HepG2 (cell line): ENCODE data around the gene SCAPER. TPM values are rescaled to one million over a fixed set of nuclear protein-coding genes. Genes with fewer than 3 reads are reported as not detected.

ENCODE experiments used
- ATAC-seq: fragments of 200-7000 bp; cut with Tn5 transposase; 3 replicates; pipeline ENCODE4 v1.9.1; 2020; ENCODE audit warnings: mild to moderate bottlenecking, moderate library complexity
- BruUV-seq: library from RNA; stranded (reverse); fragments of 400-500 nt; replicated peaks from 2 replicates; lab custom pipeline; 2021; lab: Mats Ljungman, UMichigan
- CTCF ChIA-PET: fragments of 300-600 bp; formaldehyde crosslinking; extraction: SDS; loops from one replicate; lab custom pipeline; 2021; ENCODE audit warnings: low total read pairs, inconsistent platforms, low intra/inter-chr PET ratio; lab: Yijun Ruan, JAX
- POLR2A ChIA-PET: fragments of 350-600 bp; sonication (Branson Sonifier 250); formaldehyde crosslinking; loops from one replicate; lab custom pipeline; 2020; ENCODE audit warnings: antibody characterized with exemption, inconsistent platforms; lab: Yijun Ruan, JAX
- DNase-seq: peaks from one replicate; pipeline ENCODE4 v3.0.0-alpha.2; 2015; ENCODE audit warnings: low spot score
- FAIRE-seq: peaks from 3 replicates; lab custom pipeline; 2011; peaks lifted over from hg19 to GRCh38; lab: Jason Lieb, UNC
- H2AFZ ChIP-seq: one replicate; pipeline ENCODE4 v1.6.1; 2011; ENCODE audit warnings: low read length, inconsistent platforms
- H3K27ac ChIP-seq: fragments of 300-600 bp; 3 replicates; pipeline ENCODE4 v1.8.0; 2011; ENCODE audit warnings: mixed run types, mild to moderate bottlenecking, mixed read lengths, low read length, inconsistent platforms; ENCODE audit not compliant: insufficient read depth; ENCODE audit errors: extremely low read length
- H3K27me3 ChIP-seq, 2 experiments: fragments of 200-600 bp in 1 of 2; 2 replicates in 1 of 2; 3 replicates in 1 of 2; pipeline versions ENCODE4 v1.6.0 to v1.8.0; 2011; ENCODE audit warnings: low read length in 2 of 2, mild to moderate bottlenecking in 2 of 2, moderate library complexity in 2 of 2, inconsistent platforms in 1 of 2; ENCODE audit not compliant: insufficient read depth in 2 of 2, control insufficient read depth in 1 of 2
- H3K36me3 ChIP-seq, 2 experiments: fragments of 200-600 bp in 1 of 2; replicated peaks in 1 of 2; 2 replicates in 1 of 2; 3 replicates in 1 of 2; pipeline versions ENCODE4 v1.5.1 to v1.8.0; 2011; ENCODE audit warnings: low read length in 2 of 2, inconsistent platforms in 1 of 2; ENCODE audit not compliant: insufficient read depth in 2 of 2, control insufficient read depth in 1 of 2
- H3K4me1 ChIP-seq: 2 replicates; pipeline ENCODE4 v1.5.1; 2012; ENCODE audit warnings: low read length, inconsistent platforms; ENCODE audit not compliant: insufficient read depth
- H3K4me2 ChIP-seq: 2 replicates; pipeline ENCODE4 v1.6.0; 2011; ENCODE audit warnings: low read depth, low read length, inconsistent platforms
- H3K4me3 ChIP-seq, 3 experiments: fragments of 200-600 bp in 1 of 3; sonication (generic), shearing (Covaris generic) in 1 of 3; replicated peaks in 1 of 3; 2 replicates each; pipeline ENCODE4 v1.5.1; 2011 to 2016; ENCODE audit warnings: low read length in 3 of 3, inconsistent platforms in 2 of 3, low read depth in 2 of 3, mild to moderate bottlenecking in 2 of 3, control low read depth in 1 of 3, mixed read lengths in 1 of 3; ENCODE audit not compliant: insufficient read depth in 1 of 3
- H3K79me2 ChIP-seq: one replicate; pipeline ENCODE4 v1.6.1; 2011; ENCODE audit warnings: low read length, inconsistent platforms; ENCODE audit not compliant: insufficient read depth
- H3K9ac ChIP-seq: 2 replicates; pipeline ENCODE4 v1.6.0; 2011; ENCODE audit warnings: mild to moderate bottlenecking, low read depth, low read length, inconsistent platforms; ENCODE audit not compliant: insufficient read depth
- H3K9me3 ChIP-seq: 2 replicates; pipeline ENCODE4 v1.5.1; 2012; ENCODE audit warnings: mild to moderate bottlenecking, low read length
- H4K20me1 ChIP-seq: 2 replicates; pipeline ENCODE4 v1.6.0; 2011; ENCODE audit warnings: inconsistent platforms, mild to moderate bottlenecking, low read length, moderate library complexity; ENCODE audit not compliant: insufficient read depth
- BORCS8-MEF2B ChIP-seq: sonication (generic); formaldehyde crosslinking; IDR thresholded peaks from 2 replicates; pipeline ENCODE4 v1.8.0; 2022; ENCODE audit warnings: mild to moderate bottlenecking, missing genetic modification reagents
- BRF2 ChIP-seq: sonication (generic); formaldehyde crosslinking; IDR thresholded peaks from 2 replicates; pipeline ENCODE4 v1.8.1; 2022; ENCODE audit warnings: mild to moderate bottlenecking, missing genetic modification reagents
- DRAP1 ChIP-seq: IDR thresholded peaks from 2 replicates; pipeline ENCODE4 v1.6.1; 2016; ENCODE audit warnings: missing genetic modification reagents, missing compliant biosample characterization
- HMGA1 ChIP-seq: sonication (generic); formaldehyde crosslinking; conservative IDR thresholded peaks from 2 replicates; pipeline ENCODE4 v1.4.0; 2020; ENCODE audit warnings: missing genetic modification reagents
- MTA1 ChIP-seq: sonication (generic); formaldehyde crosslinking; IDR thresholded peaks from 2 replicates; pipeline ENCODE4 v1.4.0; 2020; ENCODE audit warnings: missing genetic modification reagents, mild to moderate bottlenecking, borderline replicate concordance
- MXD1 ChIP-seq: sonication (generic); formaldehyde crosslinking; IDR thresholded peaks from 2 replicates; pipeline ENCODE4 v1.4.0; 2020; ENCODE audit warnings: mild to moderate bottlenecking, missing genetic modification reagents
- PHF5A ChIP-seq: IDR thresholded peaks from one replicate; pipeline ENCODE4 v1.6.1; 2018; ENCODE audit warnings: low read depth, missing genetic modification reagents; ENCODE audit not compliant: unreplicated experiment
- REPIN1 ChIP-seq: sonication (generic); formaldehyde crosslinking; IDR thresholded peaks from 2 replicates; pipeline ENCODE4 v1.8.0; 2022; ENCODE audit warnings: missing genetic modification reagents, low read depth, mild to moderate bottlenecking, borderline replicate concordance
- SALL2 ChIP-seq: sonication (generic); formaldehyde crosslinking; IDR thresholded peaks from 2 replicates; pipeline ENCODE4 v1.8.1; 2023; ENCODE audit warnings: mild to moderate bottlenecking, missing genetic modification reagents, inconsistent platforms
- SNAPC2 ChIP-seq: sonication (generic); formaldehyde crosslinking; IDR thresholded peaks from 2 replicates; pipeline ENCODE4 v1.8.1; 2022; ENCODE audit warnings: mild to moderate bottlenecking, missing genetic modification reagents
- SP4 ChIP-seq: sonication (generic); formaldehyde crosslinking; IDR thresholded peaks from 2 replicates; pipeline ENCODE4 v1.8.1; 2023; ENCODE audit warnings: mild to moderate bottlenecking, missing genetic modification reagents
- SRSF1 ChIP-seq: fragments of 200-400 bp; formaldehyde crosslinking; optimal IDR thresholded peaks from 2 replicates; pipeline ENCODE3; 2017; ENCODE audit warnings: mild to moderate bottlenecking, low read depth, low read length, moderate library complexity
- TFAP4 ChIP-seq: sonication (generic); IDR thresholded peaks from 2 replicates; pipeline ENCODE4 v1.6.1; 2016; ENCODE audit warnings: low read depth, borderline replicate concordance
- TRIM24 ChIP-seq: sonication (generic); formaldehyde crosslinking; IDR thresholded peaks from 2 replicates; pipeline ENCODE4 v1.8.0; 2022; ENCODE audit warnings: mild to moderate bottlenecking, missing genetic modification reagents
- ZNF292 ChIP-seq: sonication (generic); formaldehyde crosslinking; IDR thresholded peaks from 2 replicates; pipeline ENCODE4 v1.8.1; 2022; ENCODE audit warnings: mild to moderate bottlenecking, low read depth, missing genetic modification reagents, borderline replicate concordance
- ZNF337 ChIP-seq: sonication (generic); formaldehyde crosslinking; IDR thresholded peaks from 2 replicates; pipeline ENCODE4 v1.5.1; 2020; ENCODE audit warnings: missing genetic modification reagents, low read depth, mild to moderate bottlenecking, borderline replicate concordance
- WGBS: methylation state at CpG from one replicate; pipeline ENCODE4 v1.1.6; 2017; ENCODE audit warnings: low lambda C conversion rate; 5-methylcytosine and 5-hydroxymethylcytosine counted together
- in situ Hi-C: cut with HindIII; loops from 2 replicates; pipeline ENCODE4 v1.10.0; 2017; ENCODE audit warnings: low pct_unique_long_range_greater_than_20kb; ENCODE audit not compliant: extremely low pct_ligation_motif_present
- intact Hi-C: fragments of 100-400 bp; cut with micrococcal nuclease; formaldehyde crosslinking; loops from one replicate; pipeline ENCODE4 v1.10.0; 2022; ENCODE audit not compliant: unreplicated experiment
- polyA plus RNA-seq, 8 experiments: library from polyadenylated mRNA; depleted of rRNA in 3 of 8; stranded (reverse) in 7 of 8; unstranded in 1 of 8; fragments of >200 nt; fragmentation: Illumina TruSeq in 4 of 8; extraction: Trizol in 4 of 8; gene quantifications; 2 replicates each; pipeline versions ENCODE4 v1.2.1 to v1.2.3, GENCODE V29; 2011 to 2016; ENCODE audit warnings: low read depth in 4 of 8, missing spikeins in 1 of 8, mixed read lengths in 1 of 8; ENCODE audit not compliant: insufficient read depth in 1 of 8
- total RNA-seq, 5 experiments: library from RNA; depleted of rRNA; stranded (reverse); fragments of >200 nt; fragmentation: Illumina TruSeq; extraction: Trizol; gene quantifications; 2 replicates each; pipeline ENCODE4 v1.2.3, GENCODE V29; 2016; ENCODE audit warnings: low read depth in 1 of 5

SCAPER gene
- total and polyA plus RNA-seq, 2 of the 13 experiments (the other 11 are each of a cell fraction or from before 2014, with no cell fraction given) = 4.3 to 10.5 TPM

DNA sequence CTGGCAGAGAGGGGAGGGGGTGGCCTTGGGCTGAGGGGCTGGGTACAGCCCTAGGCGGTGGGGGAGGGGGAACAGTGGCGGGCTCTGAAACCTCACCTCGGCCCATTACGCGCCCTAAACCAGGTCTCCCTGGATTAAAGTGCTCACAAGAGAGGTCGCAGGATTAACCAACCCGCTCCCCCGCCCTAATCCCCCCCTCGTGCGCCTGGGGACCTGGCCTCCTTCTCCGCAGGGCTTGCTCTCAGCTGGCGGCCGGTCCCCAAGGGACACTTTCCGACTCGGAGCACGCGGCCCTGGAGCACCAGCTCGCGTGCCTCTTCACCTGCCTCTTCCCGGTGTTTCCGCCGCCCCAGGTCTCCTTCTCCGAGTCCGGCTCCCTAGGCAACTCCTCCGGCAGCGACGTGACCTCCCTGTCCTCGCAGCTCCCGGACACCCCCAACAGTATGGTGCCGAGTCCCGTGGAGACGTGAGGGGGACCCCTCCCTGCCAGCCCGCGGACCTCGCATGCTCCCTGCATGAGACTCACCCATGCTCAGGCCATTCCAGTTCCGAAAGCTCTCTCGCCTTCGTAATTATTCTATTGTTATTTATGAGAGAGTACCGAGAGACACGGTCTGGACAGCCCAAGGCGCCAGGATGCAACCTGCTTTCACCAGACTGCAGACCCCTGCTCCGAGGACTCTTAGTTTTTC, 563.6 kb downstream of the SCAPER start:
- WGBS = 97% methylated on average over 42 of the region's 42 CpGs
- no peak overlapping the region for H3K27ac ChIP-seq
- H3K27me3 ChIP-seq = no peaks in the 10 kb centered on the region
- TF ChIP-seq HMGA1 (CRISPR knock-in tag) = no peak
- no peak for TF ChIP-seq TRIM24 (CRISPR knock-in tag)
- no peak for TF ChIP-seq ZNF292 (CRISPR knock-in tag)
- no peak for TF ChIP-seq MTA1 (CRISPR knock-in tag)
- no peak for TF ChIP-seq DRAP1 (CRISPR knock-in tag)
- TF ChIP-seq SRSF1 = no peak
- TF ChIP-seq SALL2 (CRISPR knock-in tag) = no peak
- TF ChIP-seq BRF2 (CRISPR knock-in tag) = no peak
- TF ChIP-seq MXD1 (CRISPR knock-in tag) = no peak
- no peak for TF ChIP-seq REPIN1 (CRISPR knock-in tag)
- no peak for TF ChIP-seq BORCS8-MEF2B
- TF ChIP-seq PHF5A (CRISPR knock-in tag) = no peak
- no peak for TF ChIP-seq SP4 (CRISPR knock-in tag)
- TF ChIP-seq TFAP4 = no peak
- no peak for TF ChIP-seq ZNF337 (CRISPR knock-in tag)
- no peak for TF ChIP-seq SNAPC2
- TF ChIP-seq, all 625 proteins: peak for 0
- intact Hi-C loops (no loop called here), in situ Hi-C loops (no loop called here)
- no peak for FAIRE-seq
- Histone ChIP-seq H4K20me1 (peaks cover 8% of the 10 kb centered on the region; the same call in 1 of the 2 replicates), H3K9ac (no peak overlapping the region), H2AFZ (no peak overlapping the region), H3K36me3 (peaks cover 6 to 24% of the 10 kb centered on the region in 2 experiments; a peak in 4 of 5 replicates), H3K9me3 (no peaks in the 10 kb centered on the region), H3K4me2 (no peak overlapping the region), H3K4me1 (peaks cover 27% of the 10 kb centered on the region), H3K79me2 (peaks cover 31% of the 10 kb centered on the region), H3K4me3 (no peak overlapping the region)
- DNase-seq = no peak
- no peak for ATAC-seq
- no TSS peak for BruUV-seq
- ChIA-PET POLR2A (no interaction called here), CTCF (no interaction called here)
